ENCODE measurements around the gene COLEC12.

DNA sequence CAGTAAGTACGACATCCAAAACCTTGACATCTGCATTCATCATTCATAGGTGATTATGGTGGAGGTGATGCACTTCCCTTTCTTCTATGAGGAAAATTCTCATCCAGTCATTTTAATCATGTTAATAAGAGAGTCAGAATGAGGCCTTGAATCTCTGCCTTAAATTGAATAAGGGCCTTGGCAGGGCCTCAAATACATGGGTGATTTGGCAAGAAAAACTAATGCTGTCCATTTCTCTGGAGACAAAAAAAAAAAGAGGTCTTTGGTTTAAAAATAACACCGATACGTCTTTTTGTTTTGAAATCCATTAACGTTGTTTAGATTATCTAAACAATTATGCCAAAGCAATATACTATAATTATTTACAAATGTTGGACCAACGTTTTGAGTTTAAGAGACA, 8.1 kb downstream of the COLEC12 start:
- TF ChIP-seq CTCF (IDR thresholded peaks at IDR 0.05) (no peak), POLR2A (IDR thresholded peaks at IDR 0.05) (no peak)

Measured in thyroid gland (tissue), 4 donors.